Liver (tissue), 3 donors: ENCODE measurements around the gene LIG1.

Experiments used
- JUND ChIP-seq, 2 donors: IDR thresholded peaks; 2 replicates each; pipeline ENCODE4 v1.6.1; 2016; ENCODE audit warnings: antibody characterized with exemption in 2 of 2
- TAF1 ChIP-seq: conservative IDR thresholded peaks from 2 replicates; pipeline ENCODE4 v1.6.1; 2016; ENCODE audit warnings: antibody characterized with exemption, mild to moderate bottlenecking
- YY1 ChIP-seq: IDR thresholded peaks from 2 replicates; pipeline ENCODE4 v1.6.1; 2016; ENCODE audit warnings: antibody characterized with exemption, mild to moderate bottlenecking
- TF ChIP-seq, protein P1 (sequence below): fragments of 150-350 bp; IDR thresholded peaks from 2 replicates; pipeline ENCODE4 v1.5.1; 2017; ENCODE audit warnings: improper control_type of control experiment, low read depth, low read length; ENCODE audit not compliant: missing input control
- donor health status: healthy.
- donor health status: healthy.

- TF ChIP-seq, protein P1, sequence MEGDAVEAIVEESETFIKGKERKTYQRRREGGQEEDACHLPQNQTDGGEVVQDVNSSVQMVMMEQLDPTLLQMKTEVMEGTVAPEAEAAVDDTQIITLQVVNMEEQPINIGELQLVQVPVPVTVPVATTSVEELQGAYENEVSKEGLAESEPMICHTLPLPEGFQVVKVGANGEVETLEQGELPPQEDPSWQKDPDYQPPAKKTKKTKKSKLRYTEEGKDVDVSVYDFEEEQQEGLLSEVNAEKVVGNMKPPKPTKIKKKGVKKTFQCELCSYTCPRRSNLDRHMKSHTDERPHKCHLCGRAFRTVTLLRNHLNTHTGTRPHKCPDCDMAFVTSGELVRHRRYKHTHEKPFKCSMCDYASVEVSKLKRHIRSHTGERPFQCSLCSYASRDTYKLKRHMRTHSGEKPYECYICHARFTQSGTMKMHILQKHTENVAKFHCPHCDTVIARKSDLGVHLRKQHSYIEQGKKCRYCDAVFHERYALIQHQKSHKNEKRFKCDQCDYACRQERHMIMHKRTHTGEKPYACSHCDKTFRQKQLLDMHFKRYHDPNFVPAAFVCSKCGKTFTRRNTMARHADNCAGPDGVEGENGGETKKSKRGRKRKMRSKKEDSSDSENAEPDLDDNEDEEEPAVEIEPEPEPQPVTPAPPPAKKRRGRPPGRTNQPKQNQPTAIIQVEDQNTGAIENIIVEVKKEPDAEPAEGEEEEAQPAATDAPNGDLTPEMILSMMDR: no peak
- TF ChIP-seq JUND (IDR thresholded peaks at IDR 0.05) (no peak), YY1 (no peak), TAF1 (no peak)
Observed at GRCh38 chr19:48190885-48191284, 20.7 kb upstream of the LIG1 start.
